AG09319 (cell line): ENCODE measurements around the gene CLASRP.
"Not testable (repeated sequence)": the region's sequence is repeated elsewhere in the genome, so short reads cannot be mapped to it uniquely, and the experiment has no call there.

Experiments
- DNase-seq: peaks from one replicate; pipeline ENCODE4 v3.0.0-alpha.2; 2010; ENCODE audit warnings: low read depth; ENCODE audit errors: extremely low read depth
- TF ChIP-seq, protein P1 (sequence below): IDR thresholded peaks from 2 replicates; pipeline ENCODE4 v1.5.1; 2011; ENCODE audit warnings: low read depth, mild to moderate bottlenecking, inconsistent platforms, low read length, moderate library complexity

Gene CLASRP

DNA sequence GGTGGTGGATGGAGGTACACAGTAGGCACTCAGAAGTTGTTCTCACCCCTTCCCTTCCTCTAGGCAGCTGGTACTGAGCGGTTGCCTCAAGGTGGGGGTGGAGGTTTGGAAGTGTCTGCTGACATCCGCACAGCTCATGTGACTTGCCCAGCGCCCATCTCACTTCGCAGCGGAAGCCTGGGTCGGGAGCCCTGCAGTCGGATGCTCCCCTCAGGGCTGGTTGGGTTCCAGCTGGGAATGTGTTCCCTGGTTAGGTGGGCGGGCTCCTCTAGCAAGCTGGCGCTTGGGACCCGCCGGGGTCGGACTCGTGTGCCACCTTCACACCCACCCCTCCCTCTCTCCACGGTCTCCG, 64.3 kb downstream of the CLASRP start:
- DNase-seq: no peak
- TF ChIP-seq, protein P1, sequence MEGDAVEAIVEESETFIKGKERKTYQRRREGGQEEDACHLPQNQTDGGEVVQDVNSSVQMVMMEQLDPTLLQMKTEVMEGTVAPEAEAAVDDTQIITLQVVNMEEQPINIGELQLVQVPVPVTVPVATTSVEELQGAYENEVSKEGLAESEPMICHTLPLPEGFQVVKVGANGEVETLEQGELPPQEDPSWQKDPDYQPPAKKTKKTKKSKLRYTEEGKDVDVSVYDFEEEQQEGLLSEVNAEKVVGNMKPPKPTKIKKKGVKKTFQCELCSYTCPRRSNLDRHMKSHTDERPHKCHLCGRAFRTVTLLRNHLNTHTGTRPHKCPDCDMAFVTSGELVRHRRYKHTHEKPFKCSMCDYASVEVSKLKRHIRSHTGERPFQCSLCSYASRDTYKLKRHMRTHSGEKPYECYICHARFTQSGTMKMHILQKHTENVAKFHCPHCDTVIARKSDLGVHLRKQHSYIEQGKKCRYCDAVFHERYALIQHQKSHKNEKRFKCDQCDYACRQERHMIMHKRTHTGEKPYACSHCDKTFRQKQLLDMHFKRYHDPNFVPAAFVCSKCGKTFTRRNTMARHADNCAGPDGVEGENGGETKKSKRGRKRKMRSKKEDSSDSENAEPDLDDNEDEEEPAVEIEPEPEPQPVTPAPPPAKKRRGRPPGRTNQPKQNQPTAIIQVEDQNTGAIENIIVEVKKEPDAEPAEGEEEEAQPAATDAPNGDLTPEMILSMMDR: no peak

DNA sequence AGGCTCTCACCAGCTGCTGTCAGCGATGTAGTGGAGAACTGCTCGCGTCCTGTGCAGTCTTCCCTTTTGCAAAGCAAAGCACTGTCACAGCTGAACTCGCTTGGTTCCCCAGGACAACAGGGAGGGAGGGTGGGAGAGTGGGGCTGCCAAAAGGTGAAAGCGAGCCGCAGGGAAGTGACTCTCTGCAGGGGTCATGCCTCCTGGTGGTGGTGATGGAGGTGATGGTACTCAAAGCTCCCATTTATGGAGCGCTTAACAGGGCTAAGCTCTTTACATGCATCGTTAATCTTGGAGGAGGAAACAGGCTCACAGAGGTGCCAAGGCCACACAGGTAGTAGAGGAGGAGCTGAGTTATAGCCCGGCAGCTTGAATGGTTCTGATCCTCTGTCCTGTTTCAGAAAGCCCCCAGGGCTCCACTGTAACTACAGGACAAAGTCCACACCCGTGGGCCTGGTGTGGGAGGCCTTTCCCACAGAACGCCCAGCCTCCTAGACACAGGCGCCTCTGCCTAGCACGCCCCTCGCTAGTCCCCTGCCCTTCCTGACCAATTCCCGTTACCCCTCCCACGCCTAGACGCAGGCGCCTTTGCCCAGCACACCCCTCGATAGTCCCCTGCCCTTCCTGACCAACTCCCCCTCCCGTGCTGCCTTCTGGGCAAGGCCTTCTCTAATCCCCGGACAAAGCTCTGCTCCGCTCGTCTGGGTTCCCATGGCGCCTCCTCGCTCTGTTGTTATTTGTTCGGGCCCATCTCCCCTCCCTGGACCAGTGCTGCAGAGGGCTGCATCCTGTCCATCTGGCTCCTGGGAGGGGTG, 64.9 kb downstream of the CLASRP start:
- TF ChIP-seq, protein P1: no peak
- DNase-seq: no peak

DNA sequence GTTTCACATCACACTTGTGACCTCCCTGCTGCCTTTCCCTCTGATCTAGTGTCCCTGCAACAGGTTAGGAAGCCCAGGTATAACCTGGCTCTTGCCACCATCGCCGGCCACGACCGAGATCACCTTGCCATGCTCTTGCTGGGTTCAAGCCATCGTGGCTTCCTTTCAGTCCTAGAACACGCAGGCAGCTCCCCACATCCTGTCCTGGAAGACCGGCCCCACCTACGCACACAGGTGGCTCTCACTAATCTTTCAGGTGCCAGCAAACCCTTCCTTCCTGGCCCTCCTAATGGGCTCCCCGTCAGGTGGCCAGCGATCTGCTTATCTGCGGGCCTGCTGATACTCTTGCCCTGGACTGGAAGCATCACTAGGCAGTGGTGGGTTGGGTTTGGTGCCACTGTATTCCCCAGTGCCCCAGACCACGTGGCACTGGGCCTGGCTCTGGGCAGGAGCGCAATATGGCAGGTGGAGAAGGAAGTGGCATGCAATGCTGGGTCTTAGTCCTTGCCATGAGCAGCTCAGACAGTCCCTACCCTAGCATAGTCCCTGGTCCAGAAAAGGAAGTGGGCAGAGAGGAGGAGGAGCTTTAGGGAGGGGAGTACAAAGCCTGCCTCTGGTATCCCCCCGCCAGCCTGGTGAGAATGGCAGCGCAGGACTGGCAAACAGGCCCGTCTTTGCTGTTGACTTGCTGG, 66.0 kb downstream of the CLASRP start:
- no peak for DNase-seq
- TF ChIP-seq, protein P1: no peak

DNA sequence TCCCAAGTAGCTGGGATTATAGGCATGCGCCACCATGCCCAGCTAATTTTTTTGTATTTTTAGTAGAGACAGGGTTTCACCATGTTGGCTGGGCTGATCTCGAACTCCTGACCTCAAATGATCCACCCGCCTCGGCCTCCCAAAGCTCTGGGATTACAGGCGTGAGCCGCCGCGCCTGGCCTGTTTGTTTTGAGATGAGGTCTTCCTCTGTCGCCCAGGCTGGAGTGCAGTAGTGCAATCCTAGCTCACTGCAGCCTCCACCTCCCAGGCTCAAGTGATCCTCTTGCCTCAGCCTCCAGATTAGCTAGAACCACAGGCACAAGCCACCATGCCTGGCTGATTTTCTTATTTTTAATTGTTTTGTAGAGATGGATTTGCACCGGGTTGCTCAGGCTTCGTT, 67.5 kb downstream of the CLASRP start:
- DNase-seq: not testable (repeated sequence)

DNA sequence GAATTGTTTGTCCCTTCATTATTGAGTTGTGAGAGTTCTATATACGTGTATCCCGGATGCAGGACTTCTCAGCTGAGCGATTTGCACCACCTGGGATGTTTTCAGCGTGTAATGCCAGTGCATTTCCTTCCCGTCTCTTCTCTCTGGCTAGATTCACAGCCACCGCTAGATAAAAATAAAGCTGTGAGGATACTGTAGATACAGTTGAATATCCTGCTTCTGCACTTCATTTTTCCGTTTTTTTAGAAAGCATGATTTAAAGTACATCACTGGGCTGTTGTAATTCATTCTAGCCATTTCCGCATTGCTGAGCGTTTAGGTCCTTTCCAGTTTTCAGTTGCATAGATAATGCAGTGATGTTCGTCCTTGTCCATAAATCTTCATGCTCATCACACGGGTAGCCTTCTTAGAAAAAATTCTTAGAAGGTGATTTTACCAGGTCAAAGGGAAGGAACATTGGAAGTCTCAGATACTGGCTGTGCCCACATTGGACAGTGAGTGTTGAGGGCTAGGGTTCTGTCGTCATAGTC, 68.8 kb downstream of the CLASRP start:
- DNase-seq: no peak
- TF ChIP-seq, protein P1: no peak

DNA sequence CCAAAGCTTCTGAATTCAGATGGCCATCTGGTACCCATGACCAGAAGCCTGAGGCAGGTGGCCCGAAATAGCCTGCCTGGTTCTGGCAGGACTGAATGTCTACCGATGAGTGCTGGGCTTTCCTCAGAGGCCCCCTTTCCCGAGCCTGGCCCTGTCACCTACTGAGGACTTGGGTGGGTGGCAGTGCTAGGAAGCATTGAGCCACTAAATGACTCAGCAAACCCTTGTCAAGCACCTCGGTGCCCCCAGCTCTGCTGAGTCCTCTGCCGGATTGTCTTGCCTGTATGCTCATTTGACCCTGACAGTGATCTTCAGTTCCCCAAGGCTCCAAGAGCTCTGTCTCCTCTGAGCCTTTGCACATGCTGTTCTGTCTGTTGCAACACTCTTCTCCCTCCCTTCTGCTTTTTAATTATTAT, 72.0 kb downstream of the CLASRP start:
- no peak for DNase-seq
- TF ChIP-seq, protein P1: no peak

DNA sequence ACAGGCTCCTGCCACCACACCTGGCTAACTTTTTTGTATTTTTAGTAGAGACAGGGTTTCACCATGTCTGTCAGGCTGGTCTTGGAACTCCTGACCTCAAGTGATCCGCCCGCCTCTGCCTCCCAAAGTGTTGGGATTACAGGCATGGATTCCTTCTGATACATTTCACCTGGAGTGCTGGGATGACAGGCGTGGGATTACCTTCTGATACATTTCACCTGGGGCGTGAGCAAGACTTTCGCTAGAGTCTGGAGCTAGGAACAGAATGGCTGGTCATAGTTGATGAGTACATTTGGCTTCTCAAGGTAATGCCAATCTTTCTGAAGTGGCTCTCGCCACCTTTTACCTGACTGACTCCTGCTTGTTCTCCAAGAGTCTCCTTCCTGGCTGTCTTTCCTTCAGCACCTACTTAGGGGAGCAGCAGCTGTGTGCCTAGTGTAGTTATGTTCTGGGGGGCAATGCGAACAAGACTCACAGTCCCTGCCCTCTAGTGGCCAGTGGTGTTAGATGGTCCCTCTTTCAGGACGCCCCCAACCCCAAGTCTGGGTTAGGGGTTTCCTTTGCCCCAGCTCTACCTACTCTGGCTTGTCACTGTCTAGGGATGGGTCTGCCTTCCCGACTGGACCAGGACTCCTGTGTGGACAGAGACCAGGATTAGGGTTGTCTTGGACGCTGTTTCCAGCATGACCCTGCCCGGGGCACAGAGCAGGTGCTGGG, 73.4 kb downstream of the CLASRP start:
- TF ChIP-seq, protein P1: no peak
- DNase-seq: no peak
